Liver (tissue), 9 donors: ENCODE measurements around the gene SELENOV. TPM values are rescaled to one million over a fixed set of nuclear protein-coding genes. Genes with fewer than 3 reads are reported as not detected.
"Not testable (repeated sequence)": the region's sequence is repeated elsewhere in the genome, so short reads cannot be mapped to it uniquely, and the experiment has no call there.

Experiments
- DNase-seq: peaks from one replicate; pipeline ENCODE4 v3.0.0-alpha.2; 2017; ENCODE audit warnings: low spot score
- H3K27ac ChIP-seq, 2 donors: one replicate each; pipeline ENCODE4 v1.7.0; 2013; ENCODE audit warnings: inconsistent platforms in 2 of 2, low read length in 2 of 2, control low read depth in 1 of 2, low read depth in 1 of 2, mild to moderate bottlenecking in 1 of 2
- H3K27me3 ChIP-seq, 4 donors: one replicate each; pipeline versions ENCODE4 v1.6.1 to v1.7.0; 2013; ENCODE audit warnings: low read length in 3 of 4, inconsistent platforms in 1 of 4, mild to moderate bottlenecking in 1 of 4, moderate library complexity in 1 of 4; ENCODE audit not compliant: control insufficient read depth in 4 of 4, insufficient read depth in 4 of 4
- H3K36me3 ChIP-seq, 4 donors: one replicate each; pipeline versions ENCODE4 v1.6.1 to v1.7.0; 2013; ENCODE audit warnings: low read length in 3 of 4, mild to moderate bottlenecking in 3 of 4, low read depth in 1 of 4, moderate library complexity in 1 of 4; ENCODE audit not compliant: control insufficient read depth in 4 of 4, insufficient read depth in 3 of 4
- H3K4me1 ChIP-seq, 4 donors: one replicate each; pipeline versions ENCODE4 v1.6.1 to v1.7.0; 2013; ENCODE audit warnings: low read length in 3 of 4, mild to moderate bottlenecking in 3 of 4, moderate library complexity in 1 of 4; ENCODE audit not compliant: control insufficient read depth in 4 of 4, insufficient read depth in 4 of 4
- H3K4me3 ChIP-seq, 3 donors: one replicate each; pipeline versions ENCODE4 v1.6.1 to v1.7.0; 2013; ENCODE audit warnings: low read length in 3 of 3, control low read depth in 1 of 3, low read depth in 1 of 3, mild to moderate bottlenecking in 1 of 3
- H3K9ac ChIP-seq, 2 donors: one replicate each; pipeline ENCODE4 v1.7.0; 2013; ENCODE audit warnings: low read length in 2 of 2, mild to moderate bottlenecking in 2 of 2, moderate library complexity in 2 of 2, control low read depth in 1 of 2, low read depth in 1 of 2
- H3K9me3 ChIP-seq, 4 donors: one replicate each; pipeline versions ENCODE4 v1.6.1 to v1.7.0; 2013; ENCODE audit warnings: low read length in 3 of 4; ENCODE audit not compliant: control insufficient read depth in 4 of 4
- ATF3 ChIP-seq: IDR thresholded peaks from 2 replicates; pipeline ENCODE4 v1.6.1; 2016; ENCODE audit warnings: antibody characterized with exemption
- CTCF ChIP-seq: fragments of 150-350 bp; IDR thresholded peaks from 2 replicates; pipeline ENCODE4 v1.5.1; 2017; ENCODE audit warnings: improper control_type of control experiment, low read depth, low read length; ENCODE audit not compliant: missing input control
- EGR1 ChIP-seq, 2 donors: IDR thresholded peaks; 2 replicates each; pipeline ENCODE4 v1.6.1; 2016 to 2018; ENCODE audit warnings: antibody characterized with exemption in 2 of 2, low read depth in 2 of 2
- FOXA1 ChIP-seq: IDR thresholded peaks from 2 replicates; pipeline ENCODE4 v1.6.1; 2016; ENCODE audit warnings: antibody characterized with exemption
- GABPA ChIP-seq, 2 donors: IDR thresholded peaks in 1 of 2; conservative IDR thresholded peaks in 1 of 2; 2 replicates each; pipeline ENCODE4 v1.6.1; 2016; ENCODE audit warnings: antibody characterized with exemption in 2 of 2, mild to moderate bottlenecking in 1 of 2, moderate library complexity in 1 of 2
- HNF4A ChIP-seq, 2 donors: conservative IDR thresholded peaks; 2 replicates each; pipeline ENCODE4 v1.6.1; 2016; ENCODE audit warnings: antibody characterized with exemption in 2 of 2, mild to moderate bottlenecking in 2 of 2
- HNF4G ChIP-seq: IDR thresholded peaks from 2 replicates; pipeline ENCODE4 v1.6.1; 2016; ENCODE audit warnings: antibody characterized with exemption
- NR2F2 ChIP-seq: IDR thresholded peaks from 2 replicates; pipeline ENCODE4 v1.6.1; 2016; ENCODE audit warnings: antibody characterized with exemption
- RAD21 ChIP-seq, 2 donors: IDR thresholded peaks; 2 replicates each; pipeline ENCODE4 v1.6.1; 2016; ENCODE audit warnings: antibody characterized with exemption in 2 of 2, mild to moderate bottlenecking in 2 of 2
- REST ChIP-seq: IDR thresholded peaks from 2 replicates; pipeline ENCODE4 v1.6.1; 2016; ENCODE audit warnings: antibody characterized with exemption, mild to moderate bottlenecking
- TAF1 ChIP-seq: conservative IDR thresholded peaks from 2 replicates; pipeline ENCODE4 v1.6.1; 2016; ENCODE audit warnings: antibody characterized with exemption, mild to moderate bottlenecking
- YY1 ChIP-seq: IDR thresholded peaks from 2 replicates; pipeline ENCODE4 v1.6.1; 2016; ENCODE audit warnings: antibody characterized with exemption, mild to moderate bottlenecking
- WGBS: extraction: QIAGEN DNeasy Blood & Tissue Kit; methylation state at CpG from one replicate; pipeline ENCODE4 v1.1.7; 2013; 5-methylcytosine and 5-hydroxymethylcytosine counted together
- polyA plus RNA-seq, 2 donors: library from polyadenylated mRNA; stranded (reverse) in 1 of 2; unstranded in 1 of 2; fragments of 200-250 nt in 1 of 2; fragments of >200 nt in 1 of 2; fragmentation: Nextera tagmentation in 1 of 2; extraction: Ambion mirVana in 1 of 2; gene quantifications; one replicate each; pipeline versions ENCODE4 v1.2.1 to v1.2.3, GENCODE V29; 2013 to 2015
- total RNA-seq, 2 donors: library from RNA; depleted of rRNA; stranded (reverse); fragments of >200 nt; gene quantifications; one replicate each; pipeline ENCODE4 v1.2.3, GENCODE V29; 2014
- donor health status: healthy.
- donor health status: healthy.
- donor health status: healthy.
- donor health status: healthy.
- donor health status: healthy.

SELENOV gene
- total and polyA plus RNA-seq, 4 donors, result not detected

- DNase-seq, result peak; percentile 73
- H3K36me3 ChIP-seq, result peaks cover 25 to 71% (median 50%) of the 10 kb centered on the region in 4 donors
- H3K27ac ChIP-seq, result no peak overlapping the region
- no peak overlapping the region for H3K4me3 ChIP-seq
- H3K9ac ChIP-seq, result no peak overlapping the region
- WGBS, result 66% methylated on average over 9 of the region's 9 CpGs
- no peaks in the 10 kb centered on the region for H3K27me3 ChIP-seq
- H3K9me3 ChIP-seq, result no peaks in the 10 kb centered on the region
- H3K4me1 ChIP-seq, result no peaks in the 10 kb centered on the region
- TF ChIP-seq CTCF (peak; percentile 57), RAD21 (IDR thresholded peaks at IDR 0.05) (peak in 1 of 2 donors; percentile 68), ATF3 (no peak)
Measured at GRCh38 chr19:39474139-39474620, 40.8 kb upstream of the SELENOV start.

- Histone ChIP-seq H3K9ac (no peak overlapping the region), H3K27ac (no peak overlapping the region), H3K9me3 (no peaks in the 10 kb centered on the region), H3K4me1 (peaks cover 0 to 7% (median 4%) of the 10 kb centered on the region in 4 donors), H3K27me3 (no peaks in the 10 kb centered on the region), H3K4me3 (no peak overlapping the region), H3K36me3 (peaks cover 20 to 55% (median 36%) of the 10 kb centered on the region in 4 donors)
- DNase-seq, result no peak
- no peak for TF ChIP-seq EGR1 (IDR thresholded peaks at IDR 0.05; ENCODE audit: low read depth in 2 of 2)
- TF ChIP-seq NR2F2, result no peak
- TF ChIP-seq HNF4A (conservative IDR thresholded peaks at IDR 0.05), result no peak
- no peak for TF ChIP-seq GABPA (IDR thresholded peaks at IDR 0.05 in 1 of 2, conservative IDR thresholded peaks at IDR 0.05 in 1 of 2)
- no peak for TF ChIP-seq REST
- no peak for TF ChIP-seq TAF1
- TF ChIP-seq FOXA1, result no peak
- TF ChIP-seq CTCF, result no peak
- TF ChIP-seq HNF4G, result no peak
- TF ChIP-seq YY1, result no peak
- WGBS, result 97% methylated on average over 2 of the region's 2 CpGs
Measured at GRCh38 chr19:39475748-39476147, 39.2 kb upstream of the SELENOV start.

- not testable (repeated sequence) for H3K27me3 ChIP-seq, DNase-seq, H3K27ac ChIP-seq, H3K4me3 ChIP-seq, H3K9ac ChIP-seq, H3K9me3 ChIP-seq
- H3K36me3 ChIP-seq, result peaks cover 3 to 20% (median 14%) of the 10 kb centered on the region in 4 donors
- H3K4me1 ChIP-seq, result peaks cover 3 to 19% (median 15%) of the 10 kb centered on the region in 4 donors
- 85% methylated on average over 11 of the region's 11 CpGs for WGBS
Measured at GRCh38 chr19:39479319-39479801, 35.6 kb upstream of the SELENOV start.
